Neural progenitor cell (in vitro differentiated cells): ENCODE data around the gene GREB1L. TPM values are rescaled to one million over a fixed set of nuclear protein-coding genes. Genes with fewer than 3 reads are reported as not detected.

Source experiments
- DNase-seq: peaks from one replicate; pipeline ENCODE4 v3.0.0-alpha.2; 2016; ENCODE audit warnings: low spot score
- H2AFZ ChIP-seq: fragments of 200-600 bp; sonication (generic); replicated peaks from 2 replicates; pipeline ENCODE4 v1.6.1; 2016; ENCODE audit warnings: antibody characterized with exemption
- H3F3A ChIP-seq: fragments of 200-600 bp; sonication (generic); 2 replicates; pipeline ENCODE4 v1.6.1; 2016; ENCODE audit warnings: antibody characterized with exemption, low read depth
- H3K27ac ChIP-seq: fragments of 200-600 bp; sonication (generic); 2 replicates; pipeline ENCODE4 v1.5.1; 2016; ENCODE audit warnings: mild to moderate bottlenecking
- H3K27me3 ChIP-seq: fragments of 200-600 bp; sonication (generic); 2 replicates; pipeline ENCODE4 v1.6.1; 2016; ENCODE audit warnings: mild to moderate bottlenecking, moderate library complexity
- H3K36me3 ChIP-seq: fragments of 200-600 bp; sonication (generic); 2 replicates; pipeline ENCODE4 v1.5.1; 2016
- H3K4me1 ChIP-seq: fragments of 200-600 bp; sonication (generic); 2 replicates; pipeline ENCODE4 v1.6.1; 2016; ENCODE audit warnings: mixed run types
- H3K4me2 ChIP-seq: fragments of 200-600 bp; sonication (generic); 2 replicates; pipeline ENCODE4 v1.6.1; 2016
- H3K4me3 ChIP-seq: fragments of 200-600 bp; sonication (generic); 2 replicates; pipeline ENCODE4 v1.5.1; 2016
- H3K79me2 ChIP-seq: fragments of 200-600 bp; sonication (generic); 2 replicates; pipeline ENCODE4 v1.6.1; 2016; ENCODE audit warnings: low read depth
- H3K9ac ChIP-seq: fragments of 200-600 bp; sonication (generic); 2 replicates; pipeline ENCODE4 v1.6.1; 2016
- H3K9me3 ChIP-seq: fragments of 200-600 bp; sonication (generic); 2 replicates; pipeline ENCODE4 v1.5.1; 2016; ENCODE audit warnings: low read depth
- H4K20me1 ChIP-seq: fragments of 200-600 bp; sonication (generic); 2 replicates; pipeline ENCODE4 v1.6.1; 2016; ENCODE audit warnings: low read depth
- H3K27ac Mint-ChIP-seq: 3 replicates; pipeline ENCODE4 v1.8.0; 2021; ENCODE audit warnings: mixed read lengths
- H3K27me3 Mint-ChIP-seq: 2 replicates; pipeline ENCODE4 v1.8.0; 2022; ENCODE audit warnings: low read depth, mild to moderate bottlenecking, inconsistent platforms, moderate library complexity, mixed read lengths; ENCODE audit not compliant: insufficient read depth
- H3K36me3 Mint-ChIP-seq: 3 replicates; pipeline ENCODE4 v1.8.0; 2021; ENCODE audit warnings: mixed read lengths
- H3K4me1 Mint-ChIP-seq: 3 replicates; pipeline ENCODE4 v1.8.0; 2021; ENCODE audit warnings: mixed read lengths
- H3K4me3 Mint-ChIP-seq: 3 replicates; pipeline ENCODE4 v1.8.0; 2021; ENCODE audit warnings: mild to moderate bottlenecking, moderate library complexity, mixed read lengths
- H3K9me3 Mint-ChIP-seq: 3 replicates; pipeline ENCODE4 v1.8.0; 2020; ENCODE audit warnings: mixed read lengths
- CTCF ChIP-seq: fragments of 200-600 bp; sonication (generic); IDR thresholded peaks from 2 replicates; pipeline ENCODE4 v1.5.1; 2017; ENCODE audit warnings: antibody characterized with exemption, mild to moderate bottlenecking
- EZH2 ChIP-seq: fragments of 200-600 bp; sonication (generic); IDR thresholded peaks from 2 replicates; pipeline ENCODE4 v1.6.1; 2017; ENCODE audit warnings: antibody characterized with exemption, mild to moderate bottlenecking, moderate library complexity
- EZH2phosphoT487 ChIP-seq: fragments of 200-600 bp; sonication (generic); IDR thresholded peaks from 2 replicates; pipeline ENCODE4 v1.6.1; 2017; ENCODE audit warnings: antibody characterized with exemption
- total RNA-seq: library from RNA; depleted of rRNA; stranded (reverse); fragments of >200 nt; gene quantifications from 2 replicates; pipeline ENCODE4 v1.2.3, GENCODE V29; 2015; ENCODE audit warnings: low replicate concordance

Gene GREB1L
- total RNA-seq, 1 donor from 2014 or later = 278 TPM

DNA sequence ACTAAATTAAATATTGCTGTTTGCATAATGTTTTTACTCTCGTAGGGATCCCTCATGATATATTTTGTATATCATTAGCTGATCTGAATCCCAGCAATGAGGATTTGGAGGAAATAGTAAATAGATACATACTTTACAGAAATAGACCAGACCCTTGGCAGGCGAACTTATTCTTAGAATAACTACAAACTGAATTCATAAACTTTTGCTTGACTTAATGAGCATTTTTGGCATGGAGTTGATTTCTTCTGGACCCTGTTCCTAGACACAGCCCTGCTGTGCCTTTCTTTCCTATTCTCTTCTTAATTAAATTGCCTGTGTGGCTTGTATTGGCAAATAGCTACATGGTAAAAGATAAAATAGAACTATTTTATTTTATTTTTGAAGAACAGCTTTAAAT lies 145.9 kb downstream of the GREB1L start:
- TF ChIP-seq CTCF = no peak
- no peak for TF ChIP-seq EZH2phosphoT487
- TF ChIP-seq EZH2 = no peak
- H3K4me1 ChIP-seq = peaks cover 14% of the 10 kb centered on the region
- peaks cover 70% of the 10 kb centered on the region for H3K36me3 ChIP-seq
- Mint-ChIP-seq H3K4me1 (no peaks in the 10 kb centered on the region), H3K9me3 (no peaks in the 10 kb centered on the region), H3K36me3 (peaks cover 45% of the 10 kb centered on the region), H3K4me3 (no peak overlapping the region), H3K27me3 (no peaks in the 10 kb centered on the region), H3K27ac (no peak overlapping the region)
- H3K9ac ChIP-seq = no peak overlapping the region
- H3K27ac ChIP-seq = no peak overlapping the region
- H3K4me3 ChIP-seq = no peak overlapping the region
- no peak overlapping the region for H2AFZ ChIP-seq
- H4K20me1 ChIP-seq = peaks cover 4% of the 10 kb centered on the region
- no peak for DNase-seq
- peaks cover 56% of the 10 kb centered on the region for H3F3A ChIP-seq
- H3K79me2 ChIP-seq = peaks cover 99% of the 10 kb centered on the region
- H3K27me3 ChIP-seq = no peaks in the 10 kb centered on the region
- H3K9me3 ChIP-seq = no peaks in the 10 kb centered on the region
- H3K4me2 ChIP-seq = no peak overlapping the region

DNA sequence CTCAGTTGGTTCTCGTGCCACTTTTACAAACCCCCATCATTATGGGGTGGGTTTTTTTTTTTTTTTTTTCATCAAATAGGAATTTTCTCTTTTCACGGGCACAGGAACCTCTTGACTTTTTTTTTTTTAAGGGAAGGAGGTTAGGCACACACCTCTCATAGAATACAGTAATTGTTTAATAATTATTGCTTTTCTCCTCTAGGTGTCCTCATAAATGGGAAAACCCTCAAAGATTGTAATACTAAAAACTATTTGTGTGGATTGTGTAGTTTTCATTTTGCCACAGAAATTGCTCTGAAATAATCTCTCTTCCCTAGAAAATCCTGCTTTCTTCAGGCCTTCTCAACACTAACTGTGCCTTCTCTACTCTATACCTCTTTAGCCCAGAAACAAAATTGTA lies 147.3 kb downstream of the GREB1L start:
- TF ChIP-seq EZH2 (no peak), CTCF (no peak), EZH2phosphoT487 (no peak)
- Histone ChIP-seq H2AFZ (no peak overlapping the region), H3K9ac (no peak overlapping the region), H3K36me3 (peaks cover 58% of the 10 kb centered on the region), H3K27ac (no peak overlapping the region), H3F3A (peaks cover 44% of the 10 kb centered on the region), H3K9me3 (no peaks in the 10 kb centered on the region), H3K4me3 (no peak overlapping the region), H4K20me1 (peaks cover 4% of the 10 kb centered on the region), H3K4me2 (no peak overlapping the region), H3K79me2 (peaks cover 90% of the 10 kb centered on the region), H3K4me1 (peaks cover 9% of the 10 kb centered on the region), H3K27me3 (no peaks in the 10 kb centered on the region)
- H3K27ac Mint-ChIP-seq = no peak overlapping the region
- no peak overlapping the region for H3K4me3 Mint-ChIP-seq
- no peak for DNase-seq
- H3K9me3 Mint-ChIP-seq = no peaks in the 10 kb centered on the region
- no peaks in the 10 kb centered on the region for H3K4me1 Mint-ChIP-seq
- H3K27me3 Mint-ChIP-seq = no peaks in the 10 kb centered on the region
- peaks cover 44% of the 10 kb centered on the region for H3K36me3 Mint-ChIP-seq

- no peaks in the 10 kb centered on the region for H3K9me3 Mint-ChIP-seq
- H4K20me1 ChIP-seq = peaks cover 4% of the 10 kb centered on the region
- H3F3A ChIP-seq = peaks cover 38% of the 10 kb centered on the region
- peaks cover 43% of the 10 kb centered on the region for H3K36me3 Mint-ChIP-seq
- TF ChIP-seq EZH2 = no peak
- TF ChIP-seq EZH2phosphoT487 = no peak
- no peak for TF ChIP-seq CTCF
- H3K4me1 Mint-ChIP-seq = no peaks in the 10 kb centered on the region
- H3K4me1 ChIP-seq = peaks cover 7% of the 10 kb centered on the region
- H3K9me3 ChIP-seq = no peaks in the 10 kb centered on the region
- peaks cover 87% of the 10 kb centered on the region for H3K79me2 ChIP-seq
- no peak overlapping the region for H3K4me2 ChIP-seq
- H3K27ac ChIP-seq = no peak overlapping the region
- H3K4me3 Mint-ChIP-seq = no peak overlapping the region
- H3K9ac ChIP-seq = no peak overlapping the region
- no peaks in the 10 kb centered on the region for H3K27me3 Mint-ChIP-seq
- H3K27ac Mint-ChIP-seq = no peak overlapping the region
- no peak for DNase-seq
- no peak overlapping the region for H3K4me3 ChIP-seq
- H3K27me3 ChIP-seq = no peaks in the 10 kb centered on the region
- H2AFZ ChIP-seq = no peak overlapping the region
- peaks cover 54% of the 10 kb centered on the region for H3K36me3 ChIP-seq
Observed at GRCh38 chr18:21389903-21390302, 147.9 kb downstream of the GREB1L start.
